K562 treated with DMSO at 1 percent for 48 hours (cell line): Measurements from ENCODE around the gene TRAPPC3. TPM values are rescaled to one million over a fixed set of nuclear protein-coding genes. Genes with fewer than 3 reads are reported as not detected.

Experiments
- total RNA-seq: library from RNA; unstranded; fragments of 300-600 nt; gene quantifications from 2 replicates; pipeline ENCODE4 v1.2.3, GENCODE V29; 2022; ENCODE audit warnings: low replicate concordance; ENCODE audit errors: extremely low read depth

TRAPPC3 gene
- 362 TPM in 1 of 2 replicates, not detected in the other for total RNA-seq

GRCh38 chr1:36149237-36149972 lies at the start of gene TRAPPC3:
TSS of gene TRAPPC3 (minus strand) at chr1:36149486. CDS start at chr1:36149378, 108 bp downstream.

GRCh38 chr1:36155408-36156328 lies 6.4 kb upstream of the TRAPPC3 start, which contains the start of gene MAP7D1:
TSS of gene MAP7D1 (plus strand) at chr1:36156160. CDS start at chr1:36156418, 258 bp downstream.

GRCh38 chr1:36125129-36125991 lies 23.9 kb downstream of the TRAPPC3 start, which contains the start of gene COL8A2:
TSS of gene COL8A2 (minus strand) at chr1:36125222. CDS start at chr1:36100242, 24,980 bp downstream.

GRCh38 chr1:36088577-36089392 lies 60.5 kb downstream of the TRAPPC3 start, which contains the start of gene ADPRS:
TSS of gene ADPRS (plus strand) at chr1:36088892. CDS start at chr1:36088905, 13 bp downstream.

Other genes starting within 250 kb of the TRAPPC3 start
- not detected in 2 replicates for gene AGO3, start 218.4 kb downstream of the TRAPPC3 start, total RNA-seq
- gene TEKT2, start 65.4 kb downstream of the TRAPPC3 start, total RNA-seq: not detected in 2 replicates
- not detected in 2 replicates for gene ADPRS, start 60.6 kb downstream of the TRAPPC3 start, total RNA-seq
- gene COL8A2, start 24.3 kb downstream of the TRAPPC3 start, total RNA-seq: not detected in 2 replicates
- gene MAP7D1, start 6.7 kb upstream of the TRAPPC3 start, total RNA-seq: not detected in 2 replicates
- not detected in 2 replicates for gene THRAP3, start 75.0 kb upstream of the TRAPPC3 start, total RNA-seq
- not detected in 2 replicates for gene SH3D21, start 156.9 kb upstream of the TRAPPC3 start, total RNA-seq
- not detected in 2 replicates for gene EVA1B, start 174.2 kb upstream of the TRAPPC3 start, total RNA-seq
- gene STK40, start 236.4 kb upstream of the TRAPPC3 start, total RNA-seq: 684 TPM in 1 of 2 replicates, not detected in the other
- not detected in 2 replicates for gene LSM10, start 248.4 kb upstream of the TRAPPC3 start, total RNA-seq